Fibroblast of villous mesenchyme (primary cell): ENCODE data around the gene BAZ1A. TPM values are rescaled to one million over a fixed set of nuclear protein-coding genes. Genes with fewer than 3 reads are reported as not detected.
"Not testable (repeated sequence)": the region's sequence is repeated elsewhere in the genome, so short reads cannot be mapped to it uniquely, and the experiment has no call there.

Experiments used
- DNase-seq: peaks from one replicate; pipeline ENCODE4 v3.0.0-alpha.2; 2010; ENCODE audit warnings: low read depth
- H3K4me3 ChIP-seq: 2 replicates; pipeline ENCODE4 v1.5.1; 2011; ENCODE audit warnings: low read depth, mild to moderate bottlenecking, low read length
- CTCF ChIP-seq: IDR thresholded peaks from 2 replicates; pipeline ENCODE4 v1.5.1; 2012; ENCODE audit warnings: low read depth, mild to moderate bottlenecking, low read length; ENCODE audit not compliant: insufficient read depth
- total RNA-seq: library from RNA; depleted of rRNA; stranded (reverse); fragments of >200 nt; gene quantifications from 2 replicates; pipeline ENCODE4 v1.2.3, GENCODE V29; 2012

The BAZ1A gene
- total RNA-seq, 1 donor, result 49.2 TPM

GRCh38 chr14:34810028-34810427 is 65.1 kb downstream of the BAZ1A start:
- TF ChIP-seq CTCF, result no peak
- DNase-seq, result no peak
- no peak overlapping the region for H3K4me3 ChIP-seq

- H3K4me3 ChIP-seq, result no peak overlapping the region
- DNase-seq, result no peak
- no peak for TF ChIP-seq CTCF
Observed at GRCh38 chr14:34806257-34806656, 68.9 kb downstream of the BAZ1A start.

- no peak for DNase-seq
- H3K4me3 ChIP-seq, result no peak overlapping the region
- TF ChIP-seq CTCF, result no peak
Observed at GRCh38 chr14:34804933-34805332, 70.2 kb downstream of the BAZ1A start.

GRCh38 chr14:34798861-34799260 is 76.3 kb downstream of the BAZ1A start:
- H3K4me3 ChIP-seq, DNase-seq: not testable (repeated sequence)

- TF ChIP-seq CTCF, result no peak
- DNase-seq, result no peak
- no peak overlapping the region for H3K4me3 ChIP-seq
Observed at GRCh38 chr14:34797747-34798583, 77.2 kb downstream of the BAZ1A start.

- TF ChIP-seq CTCF, result no peak
- no peak overlapping the region for H3K4me3 ChIP-seq
- DNase-seq, result no peak
Observed at GRCh38 chr14:34796902-34797301, 78.3 kb downstream of the BAZ1A start.

- H3K4me3 ChIP-seq, result no peak overlapping the region
- no peak for TF ChIP-seq CTCF
- no peak for DNase-seq
Observed at GRCh38 chr14:34794941-34795340, 80.2 kb downstream of the BAZ1A start.
